Measurements from ENCODE around the gene TENM4. TPM values are rescaled to one million over a fixed set of nuclear protein-coding genes. Genes with fewer than 3 reads are reported as not detected.

TENM4 gene
- polyA plus RNA-seq, 1 donor from 2014 or later = 16.8 TPM

GRCh38 chr11:79026803-79027445 lies 413.9 kb downstream of the TENM4 start:
- no peaks in the 10 kb centered on the region for H3K9me3 ChIP-seq (ENCODE audit: low read length)
- H3K4me2 ChIP-seq (ENCODE audit: low read length) = no peak overlapping the region
- no peaks in the 10 kb centered on the region for H3F3A ChIP-seq (ENCODE audit: insufficient read depth, low read length, poor library complexity, severe bottlenecking)
- H3K4me3 ChIP-seq (ENCODE audit: low read length) = no peak overlapping the region
- H3K9ac ChIP-seq (ENCODE audit: low read length) = no peak overlapping the region
- H3K9me2 ChIP-seq (ENCODE audit: insufficient read depth, low read length) = no peaks in the 10 kb centered on the region
- H2AFZ ChIP-seq (ENCODE audit: low read depth, low read length) = no peak overlapping the region
- H3K27ac ChIP-seq (ENCODE audit: low read length) = no peak overlapping the region
- H3K27me3 ChIP-seq (ENCODE audit: insufficient read depth, low read depth, low read length) = no peaks in the 10 kb centered on the region
- TF ChIP-seq SMC3 (conservative IDR thresholded peaks at IDR 0.05; ENCODE audit: poor library complexity) (no peak), EZH2 (IDR thresholded peaks at IDR 0.05; ENCODE audit: borderline replicate concordance, insufficient read depth, low read length, poor library complexity, severe bottlenecking) (no peak), REST (IDR thresholded peaks at IDR 0.05; ENCODE audit: borderline replicate concordance) (no peak), EP300 (conservative IDR thresholded peaks at IDR 0.05; ENCODE audit: poor library complexity, severe bottlenecking) (no peak), RAD21 (conservative IDR thresholded peaks at IDR 0.05) (no peak), MXI1 (conservative IDR thresholded peaks at IDR 0.05; ENCODE audit: poor library complexity, severe bottlenecking) (no peak), CTCF (IDR thresholded peaks at IDR 0.05; ENCODE audit: poor library complexity, severe bottlenecking) (no peak), POLR2AphosphoS5 (IDR thresholded peaks at IDR 0.05) (no peak), TAF1 (IDR thresholded peaks at IDR 0.05; ENCODE audit: low read depth) (no peak)
- no peaks in the 10 kb centered on the region for H3K36me3 ChIP-seq (ENCODE audit: insufficient read depth, low read length)
- H4K20me1 ChIP-seq (ENCODE audit: insufficient read depth) = no peaks in the 10 kb centered on the region
- no peaks in the 10 kb centered on the region for H3K79me2 ChIP-seq (replicated peaks; ENCODE audit: insufficient read depth, low read length)

- H3K4me2 ChIP-seq (ENCODE audit: low read length) = no peak overlapping the region
- H3K9me3 ChIP-seq (ENCODE audit: low read length) = no peaks in the 10 kb centered on the region
- H3K36me3 ChIP-seq (ENCODE audit: insufficient read depth, low read length) = no peaks in the 10 kb centered on the region
- no peak overlapping the region for H2AFZ ChIP-seq (ENCODE audit: low read depth, low read length)
- no peaks in the 10 kb centered on the region for H3K9me2 ChIP-seq (ENCODE audit: insufficient read depth, low read length)
- TF ChIP-seq SMC3 (conservative IDR thresholded peaks at IDR 0.05; ENCODE audit: poor library complexity) (no peak), REST (IDR thresholded peaks at IDR 0.05; ENCODE audit: borderline replicate concordance) (peak; percentile 93), RAD21 (conservative IDR thresholded peaks at IDR 0.05) (no peak), EP300 (conservative IDR thresholded peaks at IDR 0.05; ENCODE audit: poor library complexity, severe bottlenecking) (no peak), POLR2AphosphoS5 (IDR thresholded peaks at IDR 0.05) (peak; percentile 12), CTCF (IDR thresholded peaks at IDR 0.05; ENCODE audit: poor library complexity, severe bottlenecking) (no peak), MXI1 (conservative IDR thresholded peaks at IDR 0.05; ENCODE audit: poor library complexity, severe bottlenecking) (no peak), EZH2 (IDR thresholded peaks at IDR 0.05; ENCODE audit: borderline replicate concordance, insufficient read depth, low read length, poor library complexity, severe bottlenecking) (no peak)
- no peaks in the 10 kb centered on the region for H3K79me2 ChIP-seq (replicated peaks; ENCODE audit: insufficient read depth, low read length)
- no peaks in the 10 kb centered on the region for H4K20me1 ChIP-seq (ENCODE audit: insufficient read depth)
- no peaks in the 10 kb centered on the region for H3F3A ChIP-seq (ENCODE audit: insufficient read depth, low read length, poor library complexity, severe bottlenecking)
- H3K9ac ChIP-seq (ENCODE audit: low read length) = no peak overlapping the region
- no peak overlapping the region for H3K4me3 ChIP-seq (ENCODE audit: low read length)
- no peaks in the 10 kb centered on the region for H3K27me3 ChIP-seq (ENCODE audit: insufficient read depth, low read depth, low read length)
- H3K27ac ChIP-seq (ENCODE audit: low read length) = no peak overlapping the region
Measured at GRCh38 chr11:79025622-79026021, 415.2 kb downstream of the TENM4 start.
